GM23248 (cell line): ENCODE data around the gene CRACDL. TPM values are rescaled to one million over a fixed set of nuclear protein-coding genes. Genes with fewer than 3 reads are reported as not detected.

Source experiments
- DNase-seq: peaks from one replicate; pipeline ENCODE4 v3.0.0-alpha.2; 2015
- H2AFZ ChIP-seq: fragments of 200-600 bp; sonication (generic); 2 replicates; pipeline ENCODE4 v1.6.1; 2016; ENCODE audit warnings: antibody characterized with exemption
- H3F3A ChIP-seq: fragments of 200-600 bp; sonication (generic); 2 replicates; pipeline ENCODE4 v1.6.1; 2016; ENCODE audit warnings: mild to moderate bottlenecking, antibody characterized with exemption, mixed run types; ENCODE audit not compliant: insufficient read depth
- H3K27ac ChIP-seq: fragments of 200-600 bp; sonication (generic); 2 replicates; pipeline ENCODE4 v1.5.1; 2016; ENCODE audit warnings: mild to moderate bottlenecking
- H3K27me3 ChIP-seq: fragments of 200-600 bp; sonication (generic); replicated peaks from 2 replicates; pipeline ENCODE4 v1.6.1; 2016; ENCODE audit warnings: mild to moderate bottlenecking; ENCODE audit not compliant: insufficient read depth
- H3K36me3 ChIP-seq: fragments of 200-600 bp; sonication (generic); 2 replicates; pipeline ENCODE4 v1.6.1; 2016; ENCODE audit warnings: low read depth, mild to moderate bottlenecking
- H3K4me1 ChIP-seq: fragments of 200-600 bp; sonication (generic); 2 replicates; pipeline ENCODE4 v1.6.1; 2016; ENCODE audit warnings: mild to moderate bottlenecking; ENCODE audit not compliant: insufficient read depth
- H3K4me2 ChIP-seq: fragments of 200-600 bp; sonication (generic); one replicate; pipeline ENCODE4 v1.6.1; 2016; ENCODE audit warnings: mild to moderate bottlenecking; ENCODE audit not compliant: unreplicated experiment
- H3K4me3 ChIP-seq: fragments of 200-600 bp; sonication (generic); 2 replicates; pipeline ENCODE4 v1.5.1; 2016; ENCODE audit warnings: mild to moderate bottlenecking
- H3K79me2 ChIP-seq: fragments of 200-600 bp; sonication (generic); 2 replicates; pipeline ENCODE4 v1.6.1; 2016; ENCODE audit warnings: mild to moderate bottlenecking; ENCODE audit not compliant: insufficient read depth
- H3K9ac ChIP-seq: fragments of 200-600 bp; sonication (generic); 2 replicates; pipeline ENCODE4 v1.6.1; 2016; ENCODE audit warnings: mild to moderate bottlenecking
- H3K9me2 ChIP-seq: fragments of 200-600 bp; sonication (generic); 2 replicates; pipeline ENCODE4 v1.6.1; 2016; ENCODE audit warnings: mixed run types, mild to moderate bottlenecking, moderate library complexity; ENCODE audit not compliant: insufficient read depth
- H3K9me3 ChIP-seq: fragments of 200-600 bp; sonication (generic); one replicate; pipeline ENCODE4 v1.6.1; 2017; ENCODE audit warnings: low read depth
- H4K20me1 ChIP-seq: fragments of 200-600 bp; sonication (generic); 2 replicates; pipeline ENCODE4 v1.6.0; 2016; ENCODE audit not compliant: insufficient read depth
- EZH2 ChIP-seq: fragments of 200-600 bp; sonication (generic); IDR thresholded peaks from 2 replicates; pipeline ENCODE4 v1.6.1; 2018; ENCODE audit warnings: antibody characterized with exemption, mild to moderate bottlenecking; ENCODE audit not compliant: insufficient read depth, poor library complexity, severe bottlenecking
- EZH2phosphoT487 ChIP-seq: fragments of 200-600 bp; sonication (generic); IDR thresholded peaks from 2 replicates; pipeline ENCODE4 v1.6.1; 2018; ENCODE audit warnings: antibody characterized with exemption, moderate library complexity, mild to moderate bottlenecking, low read depth; ENCODE audit not compliant: insufficient read depth
- WGBS, 2 experiments: methylation state at CpG; one replicate each; pipeline ENCODE4 v1.1.6; 2015 to 2017; ENCODE audit warnings: low lambda C conversion rate in 2 of 2, low coverage in 1 of 2; ENCODE audit errors: missing lambda C conversion rate in 2 of 2; 5-methylcytosine and 5-hydroxymethylcytosine counted together
- in situ Hi-C: fragments of 300-500 bp; cut with MboI; formaldehyde crosslinking; loops from 2 replicates; pipeline ENCODE4 v1.15.0; 2020
- polyA plus RNA-seq: library from polyadenylated mRNA; unstranded; fragments of >200 nt; fragmentation: Nextera tagmentation; extraction: Ambion mirVana; gene quantifications from 2 replicates; pipeline ENCODE4 v1.2.1, GENCODE V29; 2016
- total RNA-seq: library from RNA; depleted of rRNA; stranded (reverse); fragments of >200 nt; shearing (Covaris generic); gene quantifications from 2 replicates; pipeline ENCODE4 v1.2.3, GENCODE V29; 2014

Gene CRACDL
- total and polyA plus RNA-seq, 2 experiments from 2014 or later: not detected

- in situ Hi-C loops: no loop called here
- Histone ChIP-seq H3K4me2 (no peak overlapping the region), H3K9me2 (no peaks in the 10 kb centered on the region), H2AFZ (no peak overlapping the region), H3K27me3 (no peaks in the 10 kb centered on the region), H3F3A (peaks cover 7% of the 10 kb centered on the region), H4K20me1 (no peaks in the 10 kb centered on the region), H3K9ac (no peak overlapping the region), H3K36me3 (no peaks in the 10 kb centered on the region), H3K79me2 (no peaks in the 10 kb centered on the region), H3K4me3 (no peak overlapping the region), H3K4me1 (peaks cover 6% of the 10 kb centered on the region), H3K27ac (no peak overlapping the region), H3K9me3 (no peaks in the 10 kb centered on the region)
- no peak for DNase-seq
- TF ChIP-seq EZH2: no peak
- no peak for TF ChIP-seq EZH2phosphoT487
- WGBS, 2 experiments: 49 to 51% methylated on average over 13 of the region's 13 CpGs
Measured at GRCh38 chr2:98903767-98904485, 32.1 kb downstream of the CRACDL start.

- in situ Hi-C loops: no loop called here
- H3K79me2 ChIP-seq: no peaks in the 10 kb centered on the region
- H4K20me1 ChIP-seq: no peaks in the 10 kb centered on the region
- WGBS, 2 experiments: 64 to 65% methylated on average over 9 of the region's 9 CpGs
- no peak overlapping the region for H3K9ac ChIP-seq
- H2AFZ ChIP-seq: no peak overlapping the region
- H3K27me3 ChIP-seq: no peaks in the 10 kb centered on the region
- H3F3A ChIP-seq: no peaks in the 10 kb centered on the region
- H3K36me3 ChIP-seq: no peaks in the 10 kb centered on the region
- no peak for DNase-seq
- H3K27ac ChIP-seq: no peak overlapping the region
- no peaks in the 10 kb centered on the region for H3K9me2 ChIP-seq
- TF ChIP-seq EZH2: no peak
- TF ChIP-seq EZH2phosphoT487: no peak
- no peaks in the 10 kb centered on the region for H3K4me1 ChIP-seq
- H3K9me3 ChIP-seq: no peaks in the 10 kb centered on the region
- no peak overlapping the region for H3K4me2 ChIP-seq
- no peak overlapping the region for H3K4me3 ChIP-seq
Measured at GRCh38 chr2:98903064-98903355, 33.0 kb downstream of the CRACDL start.

GRCh38 chr2:98902209-98903063 lies 33.6 kb downstream of the CRACDL start:
- no peaks in the 10 kb centered on the region for H3F3A ChIP-seq
- H3K4me1 ChIP-seq: no peaks in the 10 kb centered on the region
- no peaks in the 10 kb centered on the region for H3K9me3 ChIP-seq
- H3K27ac ChIP-seq: no peak overlapping the region
- H3K9me2 ChIP-seq: no peaks in the 10 kb centered on the region
- in situ Hi-C loops: no loop called here
- WGBS, 2 experiments: 71 to 78% methylated on average over 25 of the region's 25 CpGs
- no peak overlapping the region for H2AFZ ChIP-seq
- TF ChIP-seq EZH2phosphoT487 (no peak), EZH2 (no peak)
- H3K27me3 ChIP-seq: no peaks in the 10 kb centered on the region
- DNase-seq: no peak
- H3K4me3 ChIP-seq: no peak overlapping the region
- no peaks in the 10 kb centered on the region for H3K36me3 ChIP-seq
- no peak overlapping the region for H3K9ac ChIP-seq
- no peaks in the 10 kb centered on the region for H3K79me2 ChIP-seq
- no peaks in the 10 kb centered on the region for H4K20me1 ChIP-seq
- no peak overlapping the region for H3K4me2 ChIP-seq

- H2AFZ ChIP-seq: no peak overlapping the region
- no peaks in the 10 kb centered on the region for H3F3A ChIP-seq
- H3K27me3 ChIP-seq: peaks cover 3% of the 10 kb centered on the region; the same call in 1 of the 2 replicates
- H3K9me2 ChIP-seq: no peaks in the 10 kb centered on the region
- no peak for TF ChIP-seq EZH2
- DNase-seq: no peak
- no peaks in the 10 kb centered on the region for H3K4me1 ChIP-seq
- in situ Hi-C loops: no loop called here
- no peaks in the 10 kb centered on the region for H3K36me3 ChIP-seq
- no peak overlapping the region for H3K27ac ChIP-seq
- H4K20me1 ChIP-seq: no peaks in the 10 kb centered on the region
- no peak overlapping the region for H3K9ac ChIP-seq
- H3K4me2 ChIP-seq: no peak overlapping the region
- no peaks in the 10 kb centered on the region for H3K79me2 ChIP-seq
- no peak overlapping the region for H3K4me3 ChIP-seq
- 83 to 94% methylated on average over 11 of the region's 11 CpGs for WGBS, 2 experiments
- H3K9me3 ChIP-seq: no peaks in the 10 kb centered on the region
Measured at GRCh38 chr2:98901702-98902101, 34.3 kb downstream of the CRACDL start.
